A673 (cell line): ENCODE measurements around the gene ELL. TPM values are rescaled to one million over a fixed set of nuclear protein-coding genes. Genes with fewer than 3 reads are reported as not detected.
A peak's percentile ranks its signal among the peaks of the same experiment; 100 is the strongest.
"Not testable (repeated sequence)": the region's sequence is repeated elsewhere in the genome, so short reads cannot be mapped to it uniquely, and the experiment has no call there.

Experiments used
- BruUV-seq: library from RNA; stranded (reverse); fragments of 400-500 nt; replicated peaks from 2 replicates; lab custom pipeline; 2021; lab: Mats Ljungman, UMichigan
- CTCF ChIA-PET: fragments of 300-600 bp; sonication (Branson Sonifier 250); formaldehyde crosslinking; loops from one replicate; lab custom pipeline; 2022; ENCODE audit warnings: antibody characterized with exemption; lab: Charles Lee
- POLR2A ChIA-PET: fragments of 300-600 bp; sonication (Branson Sonifier 250); formaldehyde crosslinking; loops from one replicate; lab custom pipeline; 2022; ENCODE audit warnings: antibody characterized with exemption; ENCODE audit not compliant: low non-redundant PET; lab: Charles Lee
- DNase-seq: peaks from one replicate; pipeline ENCODE4 v3.0.0-alpha.2; 2015; ENCODE audit warnings: low spot score
- H3K27ac ChIP-seq: fragments of 200-600 bp; sonication (generic); 2 replicates; pipeline ENCODE4 v1.5.1; 2016; ENCODE audit warnings: mixed run types, low read depth, mild to moderate bottlenecking, mixed read lengths, antibody characterized with exemption, low read length; ENCODE audit not compliant: poor library complexity, severe bottlenecking
- H3K27me3 ChIP-seq: fragments of 200-600 bp; sonication (generic); replicated peaks from 2 replicates; pipeline ENCODE4 v1.6.1; 2017; ENCODE audit warnings: mixed run types, low read depth, mild to moderate bottlenecking, mixed read lengths, antibody characterized with exemption, low read length; ENCODE audit not compliant: insufficient read depth, poor library complexity
- H3K36me3 ChIP-seq: fragments of 200-600 bp; sonication (generic); 2 replicates; pipeline ENCODE4 v1.6.1; 2016; ENCODE audit warnings: mixed run types, mild to moderate bottlenecking, mixed read lengths, antibody characterized with exemption, low read length; ENCODE audit not compliant: insufficient read depth, poor library complexity, severe bottlenecking
- H3K4me1 ChIP-seq: fragments of 200-600 bp; sonication (generic); 2 replicates; pipeline ENCODE4 v1.6.1; 2017; ENCODE audit warnings: mixed run types, mild to moderate bottlenecking, mixed read lengths, antibody characterized with exemption, low read length; ENCODE audit not compliant: insufficient read depth, poor library complexity, severe bottlenecking
- H3K4me3 ChIP-seq: fragments of 200-600 bp; sonication (generic); 2 replicates; pipeline ENCODE4 v1.5.1; 2016; ENCODE audit warnings: low read depth, mixed run types, mild to moderate bottlenecking, mixed read lengths, low read length; ENCODE audit not compliant: poor library complexity, severe bottlenecking
- H3K9me3 ChIP-seq: fragments of 200-600 bp; sonication (generic); 2 replicates; pipeline ENCODE4 v1.6.1; 2016; ENCODE audit warnings: mixed run types, low read depth, mild to moderate bottlenecking, mixed read lengths, antibody characterized with exemption, low read length; ENCODE audit not compliant: poor library complexity, severe bottlenecking
- CTCF ChIP-seq: fragments of 300-800, 200-600 bp; sonication (generic); conservative IDR thresholded peaks from 2 replicates; pipeline ENCODE4 v1.5.1; 2017; ENCODE audit warnings: low read depth, mild to moderate bottlenecking, antibody characterized with exemption, low read length, moderate library complexity, mixed read lengths
- EZH2 ChIP-seq: fragments of 200-600 bp; sonication (generic); IDR thresholded peaks from 2 replicates; pipeline ENCODE4 v1.6.1; 2017; ENCODE audit warnings: borderline replicate concordance, low read depth, mild to moderate bottlenecking, mixed read lengths, antibody characterized with exemption, low read length; ENCODE audit not compliant: poor library complexity, severe bottlenecking
- intact Hi-C: fragments of 100-400 bp; cut with micrococcal nuclease; formaldehyde crosslinking; loops from one replicate; pipeline ENCODE4 v1.10.0; 2022; ENCODE audit not compliant: unreplicated experiment
- total RNA-seq: library from RNA; stranded (reverse); gene quantifications from 2 replicates; pipeline ENCODE4 v1.2.3, GENCODE V29; 2021

Gene ELL
- total RNA-seq, 1 experiment from 2014 or later, result 16.4 TPM

- TF ChIP-seq EZH2, result no peak
- TF ChIP-seq CTCF, result no peak
- no peak for DNase-seq
- Histone ChIP-seq H3K4me3 (no peak overlapping the region), H3K27ac (no peak overlapping the region), H3K9me3 (no peaks in the 10 kb centered on the region), H3K4me1 (peaks cover 38% of the 10 kb centered on the region), H3K36me3 (no peaks in the 10 kb centered on the region), H3K27me3 (no peaks in the 10 kb centered on the region)
- ChIA-PET POLR2A (no interaction called here), CTCF (interaction anchor here (0.5 to 2.6 kb wide), 2 partner anchors 134 to 144 kb away, joined by 4 to 13 read pairs; no protein-coding TSS in a partner anchor)
- no TSS peak for BruUV-seq
- intact Hi-C loops, result no loop called here
These were observed 109.1 kb downstream of the ELL start for GRCh38 chr19:18412610-18413239.

- intact Hi-C loops, result no loop called here
- POLR2A ChIA-PET, result no interaction called here
- H3K27ac ChIP-seq, result no peak overlapping the region
These were observed 113.8 kb downstream of the ELL start for GRCh38 chr19:18408053-18408476.

GRCh38 chr19:18406749-18407148 lies 115.1 kb downstream of the ELL start:
- TF ChIP-seq EZH2 (no peak), CTCF (no peak)
- no peaks in the 10 kb centered on the region for H3K27me3 ChIP-seq
- no peak overlapping the region for H3K27ac ChIP-seq
- no TSS peak for BruUV-seq
- no peak for DNase-seq
- no peaks in the 10 kb centered on the region for H3K4me1 ChIP-seq
- ChIA-PET POLR2A (no interaction called here), CTCF (interaction anchor here (1.3 kb wide), 1 partner anchor 129 kb away, joined by 4 read pairs; no protein-coding TSS in a partner anchor)
- H3K4me3 ChIP-seq, result no peak overlapping the region
- no peaks in the 10 kb centered on the region for H3K36me3 ChIP-seq
- no peaks in the 10 kb centered on the region for H3K9me3 ChIP-seq
- intact Hi-C loops, result no loop called here

More at GRCh38 chr19:18408053-18408476, 113.8 kb downstream of the ELL start:
- peak; percentile 72 for TF ChIP-seq CTCF
- no peak for TF ChIP-seq EZH2
- DNase-seq, result peak; percentile 56
- Histone ChIP-seq H3K9me3 (no peaks in the 10 kb centered on the region), H3K27me3 (no peaks in the 10 kb centered on the region), H3K4me1 (no peaks in the 10 kb centered on the region), H3K4me3 (no peak overlapping the region), H3K36me3 (no peaks in the 10 kb centered on the region)
- CTCF ChIA-PET, result no interaction called here
- BruUV-seq, result no TSS peak

GRCh38 chr19:18405754-18406153 lies 116.1 kb downstream of the ELL start:
- H3K27me3 ChIP-seq, DNase-seq, BruUV-seq, H3K27ac ChIP-seq, intact Hi-C loops, H3K4me3 ChIP-seq, H3K4me1 ChIP-seq, CTCF ChIA-PET, POLR2A ChIA-PET, H3K36me3 ChIP-seq, H3K9me3 ChIP-seq: not testable (repeated sequence)

GRCh38 chr19:18402455-18403248 lies 119.2 kb downstream of the ELL start:
- BruUV-seq, H3K27ac ChIP-seq, H3K4me1 ChIP-seq, H3K36me3 ChIP-seq, H3K4me3 ChIP-seq, CTCF ChIA-PET, H3K27me3 ChIP-seq, H3K9me3 ChIP-seq, intact Hi-C loops, POLR2A ChIA-PET, DNase-seq: not testable (repeated sequence)
